ENCODE data around the gene EXOC4. TPM values are rescaled to one million over a fixed set of nuclear protein-coding genes. Genes with fewer than 3 reads are reported as not detected.
"Not testable (repeated sequence)": the region's sequence is repeated elsewhere in the genome, so short reads cannot be mapped to it uniquely, and the experiment has no call there.

EXOC4 gene
- total RNA-seq, 1 experiment from 2014 or later: 77.0 TPM

GRCh38 chr7:133313575-133313974 is 60.7 kb downstream of the EXOC4 start:
- DNase-seq (ENCODE audit: extremely low read depth, low read depth): no peak

GRCh38 chr7:133314084-133314483 is 61.2 kb downstream of the EXOC4 start:
- DNase-seq (ENCODE audit: extremely low read depth, low read depth): no peak

- no peak for DNase-seq (ENCODE audit: extremely low read depth, low read depth)
Observed at GRCh38 chr7:133315332-133316040, 62.6 kb downstream of the EXOC4 start.

GRCh38 chr7:133319842-133320241 is 67.0 kb downstream of the EXOC4 start:
- no peak for DNase-seq (ENCODE audit: extremely low read depth, low read depth)

GRCh38 chr7:133320891-133321290 is 68.0 kb downstream of the EXOC4 start:
- DNase-seq (ENCODE audit: extremely low read depth, low read depth): no peak

GRCh38 chr7:133321366-133321765 is 68.5 kb downstream of the EXOC4 start:
- DNase-seq (ENCODE audit: extremely low read depth, low read depth): not testable (repeated sequence)

- not testable (repeated sequence) for DNase-seq (ENCODE audit: extremely low read depth, low read depth)
Observed at GRCh38 chr7:133326745-133327144, 73.9 kb downstream of the EXOC4 start.

- DNase-seq (ENCODE audit: extremely low read depth, low read depth): not testable (repeated sequence)
Observed at GRCh38 chr7:133328021-133328420, 75.1 kb downstream of the EXOC4 start.

GRCh38 chr7:133330085-133330484 is 77.2 kb downstream of the EXOC4 start:
- no peak for DNase-seq (ENCODE audit: extremely low read depth, low read depth)

- no peak for DNase-seq (ENCODE audit: extremely low read depth, low read depth)
Observed at GRCh38 chr7:133331861-133332260, 79.0 kb downstream of the EXOC4 start.

GRCh38 chr7:133339772-133340171 is 86.9 kb downstream of the EXOC4 start:
- no peak for DNase-seq (ENCODE audit: extremely low read depth, low read depth)

- DNase-seq (ENCODE audit: extremely low read depth, low read depth): no peak
Observed at GRCh38 chr7:133344275-133344674, 91.4 kb downstream of the EXOC4 start.

- DNase-seq (ENCODE audit: extremely low read depth, low read depth): no peak
Observed at GRCh38 chr7:133345690-133346421, 93.0 kb downstream of the EXOC4 start.

- DNase-seq (ENCODE audit: extremely low read depth, low read depth): no peak
Observed at GRCh38 chr7:133348250-133348649, 95.4 kb downstream of the EXOC4 start.

- no peak for DNase-seq (ENCODE audit: extremely low read depth, low read depth)
Observed at GRCh38 chr7:133349101-133349500, 96.2 kb downstream of the EXOC4 start.

- DNase-seq (ENCODE audit: extremely low read depth, low read depth): no peak
Observed at GRCh38 chr7:133352430-133352829, 99.6 kb downstream of the EXOC4 start.

- no peak for DNase-seq (ENCODE audit: extremely low read depth, low read depth)
Observed at GRCh38 chr7:133353775-133354174, 100.9 kb downstream of the EXOC4 start.

GRCh38 chr7:133354546-133355324 is 101.9 kb downstream of the EXOC4 start:
- DNase-seq (ENCODE audit: extremely low read depth, low read depth): peak; percentile 27

- DNase-seq (ENCODE audit: extremely low read depth, low read depth): no peak
Observed at GRCh38 chr7:133355325-133355708, 102.4 kb downstream of the EXOC4 start.

GRCh38 chr7:133355822-133356221 is 102.9 kb downstream of the EXOC4 start:
- no peak for DNase-seq (ENCODE audit: extremely low read depth, low read depth)

- no peak for DNase-seq (ENCODE audit: extremely low read depth, low read depth)
Observed at GRCh38 chr7:133358708-133359107, 105.8 kb downstream of the EXOC4 start.

Measured in NCI-H460 (cell line).